Hypothalamus (tissue), 51 donors: ENCODE data around the gene ELFN1.

Experiments used
- DNase-seq, 51 donors: peaks; one replicate each; lab custom pipeline; 2025; lab: John Stamatoyannopoulos, UW

ELFN1 gene

DNA sequence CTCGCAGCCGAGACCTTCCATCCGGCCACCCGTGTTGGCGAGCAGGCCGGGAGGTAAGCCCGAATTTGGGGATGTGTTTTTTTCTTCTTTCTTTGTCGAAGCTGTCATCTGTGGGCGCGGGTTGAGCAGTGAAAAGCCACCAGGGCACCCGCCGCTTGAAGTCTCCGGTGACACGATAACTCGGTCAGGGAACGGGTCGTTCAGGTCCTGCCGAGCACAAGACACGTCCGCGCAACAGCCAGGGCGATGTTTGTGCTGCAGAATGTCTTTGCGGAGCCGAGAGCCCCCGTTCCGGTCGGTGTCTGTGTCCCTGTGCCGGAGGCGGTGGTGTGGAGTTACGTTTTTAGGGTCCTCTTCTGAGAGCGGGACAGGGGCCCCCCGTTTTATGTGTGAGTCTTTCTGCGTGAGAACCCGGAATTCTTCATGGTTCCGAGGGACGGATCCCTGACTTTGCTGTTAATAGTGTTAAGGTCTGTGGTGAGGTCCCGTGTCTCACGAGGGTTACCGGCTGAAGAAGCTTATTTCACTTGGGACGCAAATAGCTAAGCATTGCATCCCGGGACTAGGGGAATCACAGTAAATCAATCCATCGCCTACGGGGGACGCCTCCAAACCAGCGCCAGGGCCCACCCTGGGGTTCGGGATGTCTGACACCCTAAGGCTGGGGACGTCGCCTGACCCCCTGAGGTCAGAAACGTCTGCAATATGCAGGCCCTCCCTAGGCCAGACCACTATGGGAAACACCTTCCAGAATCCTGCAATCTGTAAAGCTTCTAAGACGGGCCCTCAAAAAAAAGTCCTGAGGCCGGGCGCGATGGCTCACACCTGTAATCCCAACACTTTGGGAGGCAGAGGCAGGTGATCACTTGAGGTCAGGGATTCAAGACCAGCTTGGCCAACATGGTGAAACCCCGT is 99.5 kb downstream of the ELFN1 start:
- no peak for DNase-seq

DNA sequence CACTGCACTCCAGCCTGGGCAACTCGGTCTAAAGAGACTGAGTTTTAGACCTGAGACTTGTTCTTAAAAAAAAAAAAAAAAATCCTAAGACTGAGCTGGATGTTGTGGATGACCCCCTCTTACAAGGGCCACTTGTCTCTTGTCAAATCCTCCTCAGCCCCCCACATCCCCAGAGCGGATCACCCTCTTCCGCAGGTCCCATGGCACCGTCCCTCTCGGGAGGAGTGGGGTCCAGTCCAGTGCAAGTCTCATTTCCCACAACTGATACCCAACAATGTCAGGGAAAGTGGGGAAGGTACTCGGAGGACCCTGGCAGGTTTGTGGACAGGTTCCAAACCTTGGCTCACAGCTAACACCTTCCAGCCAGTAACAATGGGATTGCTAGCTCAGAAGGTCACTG is 100.3 kb downstream of the ELFN1 start:
- no peak for DNase-seq

DNA sequence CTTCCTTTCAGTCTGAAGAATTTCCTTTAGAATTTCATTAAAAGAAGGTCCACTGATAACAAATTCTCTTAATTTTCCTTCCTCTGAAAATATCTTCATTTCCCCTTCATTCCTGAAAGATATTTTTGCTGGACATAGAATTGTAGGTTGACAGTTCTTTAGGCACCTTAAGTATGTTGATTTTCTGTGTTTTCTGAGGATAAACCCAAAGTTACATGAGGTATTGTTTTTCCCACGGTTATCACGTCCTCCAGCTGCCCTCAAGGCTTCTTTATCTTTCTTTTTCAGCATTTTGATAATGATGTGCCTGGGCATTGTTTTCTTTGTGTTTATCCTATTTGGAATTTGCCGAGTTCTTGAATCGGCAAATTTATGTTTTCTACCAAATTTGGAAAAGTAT is 105.3 kb downstream of the ELFN1 start:
- no peak for DNase-seq

DNA sequence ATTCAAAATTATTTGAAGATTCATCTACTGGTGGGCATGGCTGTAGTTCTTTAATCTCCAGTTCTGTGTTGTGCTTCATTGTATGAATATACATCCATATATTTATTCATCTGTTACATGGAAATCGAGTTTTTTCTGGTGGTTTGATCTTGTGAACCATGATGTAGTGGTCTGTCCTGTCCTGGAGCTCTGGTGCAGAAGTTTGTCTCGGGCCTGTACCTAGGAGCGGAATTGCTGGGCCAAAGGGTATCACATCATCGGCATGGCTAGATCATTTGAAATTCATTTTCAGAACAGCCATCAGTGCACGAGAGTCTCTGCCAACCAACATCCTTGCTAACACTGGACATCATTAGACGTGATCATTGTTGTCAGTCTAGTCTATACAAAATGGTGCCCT is 107.0 kb downstream of the ELFN1 start:
- DNase-seq: no peak

DNA sequence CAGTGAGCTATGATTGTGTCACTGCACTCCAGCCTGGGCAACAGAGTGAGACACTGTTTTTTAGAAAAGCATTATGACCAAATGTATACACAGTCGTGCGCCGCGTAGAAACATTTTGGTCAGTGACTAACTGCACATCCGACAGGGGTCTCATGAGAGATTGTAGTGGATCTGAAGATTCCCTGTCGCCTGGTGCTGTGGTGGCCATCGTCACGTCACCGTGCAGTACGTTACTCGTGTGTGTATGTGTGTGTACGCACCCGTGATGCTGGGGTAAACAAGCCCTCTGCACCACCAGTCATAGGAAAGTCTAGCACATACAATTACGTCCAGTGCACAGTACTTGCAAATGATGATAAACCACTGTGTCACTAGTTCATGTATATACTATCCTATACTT is 109.4 kb downstream of the ELFN1 start:
- no peak for DNase-seq

DNA sequence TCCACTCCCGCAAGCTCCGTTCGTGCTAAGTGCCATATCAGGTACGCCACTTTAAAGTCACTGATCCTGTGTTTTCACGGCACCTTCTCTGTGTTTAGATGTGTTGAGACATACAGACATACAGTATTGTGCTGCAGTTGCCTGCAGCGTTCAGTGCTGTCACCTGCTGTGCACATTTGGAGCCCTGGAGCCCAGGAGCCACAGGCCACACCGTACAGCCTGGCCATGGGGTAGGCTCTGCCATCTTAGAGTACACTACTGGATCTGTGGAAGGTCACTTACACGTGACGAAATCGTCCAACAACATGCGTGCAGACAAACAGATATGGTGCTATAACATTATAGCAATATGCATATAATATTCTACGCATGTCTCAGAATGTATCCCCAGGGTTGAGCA is 111.3 kb downstream of the ELFN1 start:
- no peak for DNase-seq

DNA sequence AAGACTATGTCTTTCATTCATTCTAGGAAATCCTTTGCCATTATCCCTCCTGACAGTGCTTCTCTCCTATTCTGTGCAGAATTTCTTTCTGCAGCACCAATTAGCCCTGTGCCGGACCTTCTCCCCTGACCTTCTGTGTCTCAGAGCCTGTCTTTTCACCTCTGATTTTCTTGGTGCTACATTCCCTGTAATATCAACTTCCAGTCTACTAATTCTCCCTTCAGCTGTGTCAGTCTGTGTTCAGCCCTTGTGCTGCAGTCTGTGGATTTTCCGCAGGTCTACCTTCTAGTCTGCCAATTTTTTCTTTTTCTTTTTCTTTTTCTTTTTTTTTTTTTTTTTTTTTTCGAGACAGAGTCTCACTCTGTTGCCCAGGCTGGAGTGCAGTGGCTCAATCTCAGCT is 115.8 kb downstream of the ELFN1 start:
- no peak for DNase-seq

DNA sequence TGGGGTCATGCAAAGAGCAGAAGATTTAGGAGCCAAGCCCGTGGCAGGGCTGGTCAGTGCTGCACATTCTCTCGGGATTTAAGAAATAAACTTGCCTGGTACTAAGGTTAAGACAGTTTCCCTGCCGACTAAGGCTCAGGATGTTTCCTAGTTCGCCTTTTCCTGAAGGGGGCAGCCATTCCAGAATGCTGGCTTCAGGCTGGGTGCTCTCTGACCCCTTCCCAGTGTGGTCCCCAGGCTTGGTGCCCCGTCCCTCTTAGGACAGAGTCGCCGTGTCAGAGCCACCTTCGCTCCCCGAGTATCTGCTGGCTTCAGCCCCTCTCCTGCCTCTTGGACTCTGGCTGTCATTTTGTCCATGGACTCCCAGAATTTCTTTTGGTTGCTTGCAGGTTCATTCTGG is 117.2 kb downstream of the ELFN1 start:
- DNase-seq: no peak

DNA sequence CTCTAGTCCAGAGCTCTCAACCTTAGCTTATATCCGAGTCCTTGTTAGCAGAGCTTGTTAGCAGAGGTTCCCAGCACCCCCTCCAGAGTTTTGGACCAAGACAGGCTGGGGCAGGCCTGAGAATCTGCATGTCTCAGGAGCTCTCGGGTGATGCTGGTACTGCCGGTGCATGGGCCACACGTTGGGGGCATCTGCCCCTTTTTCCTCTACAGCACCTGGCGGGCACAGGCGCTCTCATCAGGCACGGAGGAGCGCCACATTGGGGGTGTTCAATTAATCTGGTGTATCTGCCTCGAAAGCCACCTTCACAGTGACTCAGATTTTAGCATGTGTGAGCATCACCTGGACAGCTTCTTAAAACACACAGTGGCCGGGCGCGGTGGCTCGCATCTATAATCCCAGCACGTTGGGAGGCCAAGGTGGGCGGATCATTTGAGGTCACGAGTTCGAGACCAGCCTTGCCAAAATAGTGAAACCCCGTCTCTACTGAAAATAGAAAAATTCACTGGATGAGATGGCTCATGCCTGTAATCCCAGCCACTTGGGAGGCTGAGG is 117.7 kb downstream of the ELFN1 start:
- DNase-seq: no peak

DNA sequence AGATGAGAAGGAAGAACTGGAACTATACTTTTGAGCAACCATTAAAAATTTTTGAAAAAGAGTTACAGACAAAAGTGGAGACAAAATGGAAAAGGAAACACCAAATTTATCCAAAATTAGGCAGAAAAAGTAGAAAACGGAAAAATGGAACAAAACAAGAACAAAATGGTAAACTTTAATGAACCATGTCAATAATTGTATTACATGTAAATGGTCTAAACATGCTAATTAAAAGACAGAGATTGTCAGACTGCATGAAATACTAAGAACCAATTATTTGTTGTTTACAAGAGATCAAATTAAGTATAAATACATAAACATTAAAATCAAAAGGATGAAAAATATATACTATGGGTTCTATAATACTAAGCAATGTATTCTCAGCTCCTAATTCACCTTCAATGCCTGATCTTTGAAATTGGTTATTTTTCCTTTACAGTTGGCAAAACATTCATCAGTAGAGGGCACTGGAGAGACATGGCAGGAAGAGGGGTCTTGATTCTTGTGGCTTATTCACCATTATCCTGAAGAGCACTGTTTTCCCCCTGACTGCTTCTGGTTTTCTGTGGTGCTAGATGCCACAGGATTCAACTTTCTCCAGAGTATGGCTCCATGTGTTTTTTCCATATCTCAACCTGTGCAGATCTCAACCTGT is 124.9 kb downstream of the ELFN1 start:
- no peak for DNase-seq
